Measurements from ENCODE around the gene RIC3.

DNA sequence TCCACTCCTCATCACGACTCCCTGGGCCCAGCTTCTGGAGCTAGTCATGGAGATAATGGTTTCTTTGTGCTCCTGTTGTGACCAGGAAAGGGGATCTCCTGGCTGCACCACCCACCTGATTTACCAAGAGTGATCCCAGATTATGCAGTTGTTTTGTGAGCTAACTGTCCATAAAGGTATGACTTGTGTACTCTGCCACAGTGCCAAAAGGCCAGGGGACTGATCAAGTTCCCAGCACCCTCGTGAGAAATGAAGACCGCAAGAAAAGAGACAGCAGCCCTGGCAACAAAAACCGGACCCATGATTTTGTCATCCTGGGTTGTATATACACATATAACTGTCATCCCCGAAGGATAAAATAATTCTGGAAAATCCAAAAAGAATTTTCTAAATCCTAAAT, 61.2 kb downstream of the RIC3 start:
- no peak for TF ChIP-seq ZNF70 (CRISPR knock-in tag; IDR thresholded peaks at IDR 0.05)
- TF ChIP-seq ARNTL (CRISPR knock-in tag; IDR thresholded peaks at IDR 0.05; ENCODE audit: borderline replicate concordance, low read depth), result no peak
- no peak for TF ChIP-seq RARB (CRISPR knock-in tag; IDR thresholded peaks at IDR 0.05)
- no peak for TF ChIP-seq ZNF8 (CRISPR knock-in tag; IDR thresholded peaks at IDR 0.05)
- TF ChIP-seq, protein P1, sequence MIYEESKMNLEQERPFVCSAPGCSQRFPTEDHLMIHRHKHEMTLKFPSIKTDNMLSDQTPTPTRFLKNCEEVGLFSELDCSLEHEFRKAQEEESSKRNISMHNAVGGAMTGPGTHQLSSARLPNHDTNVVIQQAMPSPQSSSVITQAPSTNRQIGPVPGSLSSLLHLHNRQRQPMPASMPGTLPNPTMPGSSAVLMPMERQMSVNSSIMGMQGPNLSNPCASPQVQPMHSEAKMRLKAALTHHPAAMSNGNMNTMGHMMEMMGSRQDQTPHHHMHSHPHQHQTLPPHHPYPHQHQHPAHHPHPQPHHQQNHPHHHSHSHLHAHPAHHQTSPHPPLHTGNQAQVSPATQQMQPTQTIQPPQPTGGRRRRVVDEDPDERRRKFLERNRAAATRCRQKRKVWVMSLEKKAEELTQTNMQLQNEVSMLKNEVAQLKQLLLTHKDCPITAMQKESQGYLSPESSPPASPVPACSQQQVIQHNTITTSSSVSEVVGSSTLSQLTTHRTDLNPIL (CRISPR knock-in tag; IDR thresholded peaks at IDR 0.05; ENCODE audit: low read depth), result no peak
- no peak for TF ChIP-seq PATZ1 (CRISPR knock-in tag; IDR thresholded peaks at IDR 0.05; ENCODE audit: borderline replicate concordance)
- TF ChIP-seq ZFP30 (CRISPR knock-in tag; IDR thresholded peaks at IDR 0.05), result no peak
- TF ChIP-seq TCF4 (CRISPR knock-in tag; IDR thresholded peaks at IDR 0.05; ENCODE audit: borderline replicate concordance), result no peak
- no peak for TF ChIP-seq BACH2 (CRISPR knock-in tag; IDR thresholded peaks at IDR 0.05; ENCODE audit: borderline replicate concordance)
- TF ChIP-seq ZFP3 (CRISPR knock-in tag; IDR thresholded peaks at IDR 0.05), result no peak
- TF ChIP-seq ZNF565 (CRISPR knock-in tag; conservative IDR thresholded peaks at IDR 0.05; ENCODE audit: low read depth), result no peak
